Karpas-422 (cell line): ENCODE data around the gene SMOC1. TPM values are rescaled to one million over a fixed set of nuclear protein-coding genes. Genes with fewer than 3 reads are reported as not detected.

Source experiments
- DNase-seq: peaks from one replicate; pipeline ENCODE4 v3.0.0-alpha.2; 2015
- H2AFZ ChIP-seq: fragments of 200-600 bp; sonication (generic); 2 replicates; pipeline ENCODE4 v1.6.1; 2014; ENCODE audit warnings: antibody characterized with exemption, low read length, mixed read lengths
- H3K27ac ChIP-seq: fragments of 200-600 bp; sonication (generic); 2 replicates; pipeline ENCODE4 v1.5.1; 2014; ENCODE audit warnings: mild to moderate bottlenecking, low read length, moderate library complexity
- H3K27me3 ChIP-seq: fragments of 200-600 bp; sonication (generic); 2 replicates; pipeline ENCODE4 v1.6.1; 2014; ENCODE audit warnings: low read length, mixed read lengths
- H3K36me3 ChIP-seq: fragments of 200-600 bp; sonication (generic); 2 replicates; pipeline ENCODE4 v1.6.1; 2014; ENCODE audit warnings: low read length, mixed read lengths; ENCODE audit not compliant: insufficient read depth
- H3K4me1 ChIP-seq: fragments of 200-600 bp; sonication (generic); 2 replicates; pipeline ENCODE4 v1.6.1; 2014; ENCODE audit warnings: mild to moderate bottlenecking, low read length, mixed read lengths
- H3K4me2 ChIP-seq: fragments of 200-600 bp; sonication (generic); 2 replicates; pipeline ENCODE4 v1.6.1; 2014; ENCODE audit warnings: low read length, low read depth, mild to moderate bottlenecking; ENCODE audit not compliant: poor library complexity, severe bottlenecking
- H3K4me3 ChIP-seq: fragments of 200-600 bp; sonication (generic); 2 replicates; pipeline ENCODE4 v1.5.1; 2014; ENCODE audit warnings: mild to moderate bottlenecking, antibody characterized with exemption, low read length, mixed read lengths
- H3K79me2 ChIP-seq: fragments of 200-600 bp; sonication (generic); 2 replicates; pipeline ENCODE4 v1.6.1; 2014; ENCODE audit warnings: mild to moderate bottlenecking, low read length, mixed read lengths
- H3K9ac ChIP-seq: fragments of 200-600 bp; sonication (generic); 2 replicates; pipeline ENCODE4 v1.6.0; 2014; ENCODE audit warnings: low read length
- H3K9me2 ChIP-seq: fragments of 200-600 bp; sonication (generic), shearing (Covaris generic); replicated peaks from 2 replicates; pipeline ENCODE4 v1.6.0; 2014; ENCODE audit warnings: mild to moderate bottlenecking, low read length, moderate library complexity; ENCODE audit not compliant: insufficient read depth
- H3K9me3 ChIP-seq: fragments of 300-700, 200-600 bp; sonication (generic); 2 replicates; pipeline ENCODE4 v1.6.1; 2014; ENCODE audit warnings: low read length, mixed read lengths
- H4K20me1 ChIP-seq: fragments of 200-600 bp; sonication (generic); 2 replicates; pipeline ENCODE4 v1.6.1; 2014; ENCODE audit warnings: mild to moderate bottlenecking, antibody characterized with exemption, low read length, low read depth; ENCODE audit not compliant: insufficient read depth
- total RNA-seq: library from RNA; depleted of rRNA; stranded (reverse); fragments of >200 nt; shearing (Covaris generic); gene quantifications from 2 replicates; pipeline ENCODE4 v1.2.3, GENCODE V29; 2014; ENCODE audit warnings: low replicate concordance

SMOC1 gene
- total RNA-seq, 1 experiment from 2014 or later, result not detected

DNA sequence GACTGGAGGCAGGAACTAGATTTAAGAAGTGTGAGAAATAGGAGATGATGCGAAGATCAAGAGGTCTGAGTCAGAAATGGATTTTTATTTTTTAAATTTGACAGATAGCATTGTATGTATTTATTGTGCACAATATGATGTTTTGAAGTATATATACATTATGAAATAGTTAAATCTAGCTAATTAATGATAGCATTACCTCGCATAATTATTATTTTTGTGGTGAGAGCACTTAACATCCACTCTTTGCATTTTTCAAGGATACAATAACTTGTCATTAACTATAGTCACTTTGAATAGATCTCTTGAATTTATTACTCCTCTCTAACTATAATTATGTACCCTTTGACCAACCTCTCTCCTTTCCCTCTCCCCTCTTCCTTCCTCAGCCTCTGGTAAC lies 3.7 kb downstream of the SMOC1 start:
- Histone ChIP-seq H3K4me3 (no peak overlapping the region), H3K79me2 (no peaks in the 10 kb centered on the region), H3K27ac (no peak overlapping the region), H3K9me3 (no peaks in the 10 kb centered on the region), H3K27me3 (no peaks in the 10 kb centered on the region), H3K9ac (no peak overlapping the region), H3K4me1 (peaks cover 12% of the 10 kb centered on the region), H2AFZ (no peak overlapping the region), H3K4me2 (no peak overlapping the region), H4K20me1 (no peaks in the 10 kb centered on the region), H3K9me2 (no peaks in the 10 kb centered on the region), H3K36me3 (no peaks in the 10 kb centered on the region)
- DNase-seq, result no peak

DNA sequence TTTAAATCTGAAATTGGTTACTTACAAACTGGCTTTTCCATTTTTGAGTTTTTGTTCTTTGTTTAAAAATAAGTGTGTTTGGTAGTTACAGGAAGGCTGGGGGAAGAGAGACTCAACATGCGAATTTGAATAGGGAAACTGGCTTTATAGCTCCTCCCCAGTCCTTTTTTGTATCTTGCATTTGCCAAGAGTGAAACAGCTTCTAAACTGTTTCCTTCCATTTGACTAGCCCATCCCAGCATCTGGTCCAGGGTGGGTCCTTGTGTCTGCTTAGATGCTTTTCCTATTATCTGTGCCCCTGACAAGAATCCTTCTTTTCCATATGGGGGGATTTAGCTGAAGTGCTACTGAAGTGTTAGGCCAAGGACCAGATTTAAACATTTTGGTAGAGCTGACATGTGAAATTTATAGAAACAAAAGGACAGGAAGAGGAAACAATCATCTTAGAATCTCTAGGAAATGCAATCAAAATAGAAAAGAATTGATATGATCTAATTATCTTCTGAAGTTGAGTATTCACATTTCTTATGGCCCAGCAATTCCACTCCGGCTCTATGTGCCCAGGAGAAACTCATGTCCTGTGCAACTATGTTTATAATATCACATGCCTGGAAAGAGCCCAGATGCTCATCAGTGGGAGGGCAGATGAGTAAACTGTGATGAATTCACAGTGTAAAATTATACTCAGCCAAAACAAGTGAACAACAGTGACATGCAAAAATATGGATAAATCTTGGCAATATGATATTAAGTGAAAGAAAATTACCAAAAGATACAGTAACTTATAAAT lies 7.4 kb downstream of the SMOC1 start:
- Histone ChIP-seq H3K9ac (no peak overlapping the region), H3K4me3 (no peak overlapping the region), H3K79me2 (no peaks in the 10 kb centered on the region), H3K4me1 (peaks cover 12% of the 10 kb centered on the region), H3K4me2 (peak overlapping the region; percentile 30), H3K9me2 (no peaks in the 10 kb centered on the region), H3K27me3 (no peaks in the 10 kb centered on the region), H3K9me3 (no peaks in the 10 kb centered on the region), H2AFZ (peak overlapping the region; percentile 15; the same call in 1 of the 2 replicates), H3K36me3 (no peaks in the 10 kb centered on the region), H4K20me1 (no peaks in the 10 kb centered on the region), H3K27ac (no peak overlapping the region)
- DNase-seq, result no peak

DNA sequence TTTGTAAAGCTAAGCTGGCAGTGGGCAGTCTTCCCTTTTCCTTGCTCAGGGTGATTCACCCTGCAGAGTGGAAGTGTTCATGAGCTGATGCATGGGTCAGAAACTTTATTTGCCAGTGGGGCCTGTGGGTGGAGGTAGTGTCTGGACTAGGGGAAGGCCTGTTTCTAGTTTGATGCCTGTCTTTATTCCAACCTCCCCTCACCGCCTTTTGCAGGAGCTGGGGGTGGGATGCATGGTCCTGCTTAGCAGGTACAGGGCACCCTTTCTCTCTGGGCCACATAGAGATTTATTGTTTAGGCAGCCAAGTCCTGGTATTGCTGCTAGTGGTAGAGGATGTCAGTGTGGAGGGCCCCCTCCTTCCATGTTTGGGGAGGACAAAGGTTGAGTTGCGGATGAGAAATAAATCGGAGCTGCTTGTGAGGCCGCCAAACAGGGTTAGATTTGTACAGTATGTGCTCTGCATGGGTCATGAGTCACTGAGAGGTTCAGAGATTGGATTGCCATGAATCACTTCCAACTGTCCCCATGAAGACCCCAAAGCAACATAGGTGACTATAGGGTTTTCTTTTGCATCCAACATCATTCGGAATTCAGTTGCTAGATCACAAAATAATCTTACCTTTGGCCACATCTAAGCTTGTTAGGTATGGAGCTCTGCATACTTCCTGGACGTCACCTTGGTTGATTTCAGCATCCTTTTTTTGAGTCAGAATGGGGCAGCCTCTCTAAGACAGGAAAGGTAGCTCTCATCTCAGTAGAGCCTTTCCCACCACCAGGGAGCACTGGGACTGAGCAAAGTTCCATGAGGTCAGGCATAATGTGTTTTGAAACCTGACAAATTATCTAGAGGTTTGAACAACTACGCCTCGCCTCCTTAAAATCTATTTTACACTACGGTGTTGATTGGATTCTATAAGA lies 8.8 kb downstream of the SMOC1 start:
- H3K4me3 ChIP-seq, result no peak overlapping the region
- H3K27me3 ChIP-seq, result no peaks in the 10 kb centered on the region
- no peak overlapping the region for H2AFZ ChIP-seq
- no peaks in the 10 kb centered on the region for H3K79me2 ChIP-seq
- no peaks in the 10 kb centered on the region for H3K9me3 ChIP-seq
- H4K20me1 ChIP-seq, result no peaks in the 10 kb centered on the region
- no peak overlapping the region for H3K9ac ChIP-seq
- H3K27ac ChIP-seq, result no peak overlapping the region
- H3K4me2 ChIP-seq, result no peak overlapping the region
- no peaks in the 10 kb centered on the region for H3K36me3 ChIP-seq
- no peaks in the 10 kb centered on the region for H3K9me2 ChIP-seq
- DNase-seq, result no peak
- peaks cover 12% of the 10 kb centered on the region for H3K4me1 ChIP-seq

DNA sequence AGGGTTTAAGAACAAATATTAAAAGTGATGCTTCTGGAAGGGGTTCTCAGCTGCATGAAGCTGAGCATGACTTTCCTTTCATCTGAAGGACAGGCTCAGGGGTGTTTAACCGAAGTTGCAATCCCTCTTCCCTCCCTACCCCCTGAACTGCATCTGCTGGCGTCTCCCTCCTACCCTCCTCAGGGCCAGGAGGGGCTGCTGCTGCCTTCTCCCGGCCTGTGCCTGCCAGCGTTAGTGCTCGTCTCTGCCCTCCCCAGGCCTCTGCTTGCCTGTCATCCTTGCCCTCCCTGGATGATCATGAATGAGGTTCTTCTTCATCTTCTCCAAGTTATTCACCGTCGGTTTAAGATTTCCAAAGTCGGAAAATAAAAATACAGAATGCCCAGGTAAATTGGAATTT lies 12.2 kb downstream of the SMOC1 start:
- no peaks in the 10 kb centered on the region for H3K36me3 ChIP-seq

DNA sequence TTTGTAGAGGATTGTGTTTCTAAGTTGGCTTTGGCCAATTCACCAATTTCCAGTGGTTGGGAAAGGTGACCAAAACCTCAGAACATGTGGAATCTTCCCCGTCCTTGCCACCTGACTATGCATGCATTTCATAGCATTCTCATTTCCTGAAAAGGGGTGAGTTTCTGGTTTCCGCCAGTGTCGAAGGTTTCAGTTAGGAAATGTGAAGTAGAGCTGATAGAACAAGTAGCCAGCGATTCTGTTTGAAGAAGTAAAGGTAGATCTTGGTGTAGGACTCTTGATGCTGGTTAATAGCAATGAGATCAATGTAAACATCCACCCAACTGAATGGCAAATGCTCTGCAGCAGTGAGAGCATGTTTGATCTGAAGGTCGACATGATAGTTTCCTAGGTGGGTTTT lies 15.9 kb downstream of the SMOC1 start:
- Histone ChIP-seq H3K9me3 (no peaks in the 10 kb centered on the region), H3K9ac (no peak overlapping the region), H3K4me3 (no peak overlapping the region), H3K27ac (no peak overlapping the region), H3K79me2 (no peaks in the 10 kb centered on the region), H3K4me2 (no peak overlapping the region), H3K9me2 (no peaks in the 10 kb centered on the region), H3K36me3 (no peaks in the 10 kb centered on the region), H3K27me3 (no peaks in the 10 kb centered on the region; the same call in 1 of the 2 replicates), H2AFZ (no peak overlapping the region), H3K4me1 (no peaks in the 10 kb centered on the region), H4K20me1 (no peaks in the 10 kb centered on the region)
- DNase-seq, result no peak

More for the DNA sequence above, 12.2 kb downstream of the SMOC1 start:
- Histone ChIP-seq H4K20me1 (no peaks in the 10 kb centered on the region), H3K4me1 (peaks cover 6% of the 10 kb centered on the region), H3K4me2 (no peak overlapping the region), H3K9me2 (no peaks in the 10 kb centered on the region), H3K27ac (no peak overlapping the region), H2AFZ (no peak overlapping the region), H3K9ac (no peak overlapping the region), H3K9me3 (no peaks in the 10 kb centered on the region), H3K79me2 (no peaks in the 10 kb centered on the region), H3K4me3 (no peak overlapping the region), H3K27me3 (no peaks in the 10 kb centered on the region; the same call in 1 of the 2 replicates)
- no peak for DNase-seq

DNA sequence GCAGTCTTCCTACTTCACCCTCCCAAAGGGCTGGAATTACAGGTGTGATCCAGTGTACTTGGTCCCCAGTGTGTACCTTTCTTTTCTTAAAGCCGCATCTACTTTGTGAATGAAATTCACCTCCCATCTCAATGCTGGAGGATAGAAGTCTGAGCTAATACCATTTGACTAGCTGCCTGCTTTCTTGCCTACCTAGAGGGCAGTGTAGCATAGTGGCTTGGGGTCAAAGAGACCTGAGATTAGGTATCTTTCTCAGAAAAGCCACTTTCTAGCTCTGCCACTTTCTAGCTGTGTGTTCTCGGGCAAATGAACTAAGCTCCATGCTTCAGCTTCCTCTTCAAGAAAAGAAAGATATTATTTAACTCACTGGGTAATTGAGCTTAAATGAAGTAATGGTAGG lies 16.9 kb downstream of the SMOC1 start:
- Histone ChIP-seq H2AFZ (no peak overlapping the region), H4K20me1 (no peaks in the 10 kb centered on the region), H3K36me3 (no peaks in the 10 kb centered on the region), H3K27me3 (no peaks in the 10 kb centered on the region; the same call in 1 of the 2 replicates), H3K9me2 (no peaks in the 10 kb centered on the region), H3K27ac (no peak overlapping the region), H3K9ac (no peak overlapping the region), H3K79me2 (no peaks in the 10 kb centered on the region), H3K9me3 (no peaks in the 10 kb centered on the region), H3K4me1 (no peaks in the 10 kb centered on the region), H3K4me3 (no peak overlapping the region), H3K4me2 (no peak overlapping the region)
- no peak for DNase-seq

DNA sequence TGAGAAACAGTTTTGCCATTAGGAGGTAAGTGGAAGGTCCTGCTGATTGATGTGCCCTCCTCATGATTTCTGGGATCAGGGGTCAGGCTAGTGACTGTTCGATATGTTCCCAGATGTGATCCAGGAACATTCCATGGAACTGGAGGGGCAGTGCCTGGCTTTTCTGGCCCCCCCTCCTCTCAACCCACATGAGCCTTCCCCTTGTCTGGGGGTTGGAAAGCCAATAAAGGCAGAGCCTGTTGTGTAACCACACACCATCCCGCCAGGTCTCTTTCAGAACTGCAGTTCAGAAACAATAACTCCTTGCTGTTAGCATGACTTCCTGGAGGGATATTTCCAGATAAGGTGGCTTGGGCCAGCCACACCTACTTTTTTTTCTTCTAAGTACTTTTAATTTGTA lies 17.8 kb downstream of the SMOC1 start:
- H3K79me2 ChIP-seq, result no peaks in the 10 kb centered on the region
- no peaks in the 10 kb centered on the region for H4K20me1 ChIP-seq
- H3K9me3 ChIP-seq, result no peaks in the 10 kb centered on the region
- H3K4me2 ChIP-seq, result no peak overlapping the region
- H3K9ac ChIP-seq, result no peak overlapping the region
- no peaks in the 10 kb centered on the region for H3K36me3 ChIP-seq
- H3K4me3 ChIP-seq, result no peak overlapping the region
- no peaks in the 10 kb centered on the region; the same call in 1 of the 2 replicates for H3K27me3 ChIP-seq
- DNase-seq, result no peak
- no peak overlapping the region for H2AFZ ChIP-seq
- H3K9me2 ChIP-seq, result no peaks in the 10 kb centered on the region
- no peak overlapping the region for H3K27ac ChIP-seq
- no peaks in the 10 kb centered on the region for H3K4me1 ChIP-seq

DNA sequence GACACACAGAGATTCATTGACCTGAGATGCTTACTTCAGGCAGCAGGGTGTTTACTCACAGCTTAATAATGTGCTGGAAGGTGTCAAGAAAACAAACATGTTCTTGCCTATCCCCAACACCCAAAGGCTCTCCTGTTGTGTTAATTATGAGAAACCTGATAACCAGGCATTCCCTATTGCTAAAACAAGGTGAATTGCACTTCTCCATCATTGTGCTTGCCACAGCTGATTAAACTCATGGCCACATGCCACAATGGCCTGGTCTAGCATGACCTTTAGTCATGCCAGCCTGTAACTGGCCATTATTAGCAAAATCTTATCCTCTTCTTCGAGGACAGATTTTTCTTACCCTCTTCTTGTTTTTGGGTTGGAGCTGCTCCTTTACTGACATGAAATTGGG lies 21.4 kb downstream of the SMOC1 start:
- Histone ChIP-seq H3K27me3 (no peaks in the 10 kb centered on the region; the same call in 1 of the 2 replicates), H3K9me2 (no peaks in the 10 kb centered on the region), H3K9ac (no peak overlapping the region), H3K4me2 (no peak overlapping the region), H2AFZ (no peak overlapping the region), H3K36me3 (no peaks in the 10 kb centered on the region), H3K4me3 (no peak overlapping the region), H3K79me2 (no peaks in the 10 kb centered on the region), H3K4me1 (no peaks in the 10 kb centered on the region), H4K20me1 (no peaks in the 10 kb centered on the region), H3K9me3 (no peaks in the 10 kb centered on the region), H3K27ac (no peak overlapping the region)
- DNase-seq, result no peak
